Upper lobe of right lung (tissue), 1 donor: ENCODE results near the gene XRCC6. TPM values are rescaled to one million over a fixed set of nuclear protein-coding genes. Genes with fewer than 3 reads are reported as not detected.
A peak's percentile ranks its signal among the peaks of the same experiment; 100 is the strongest.

Experiments used
- ATAC-seq: fragments of 200-7000 bp; cut with Tn5 transposase; one replicate; pipeline ENCODE4 v1.9.1; 2020; ENCODE audit warnings: mild to moderate bottlenecking, moderate library complexity
- DNase-seq: peaks from one replicate; pipeline ENCODE4 v3.0.0-alpha.2; 2020
- H3K27ac ChIP-seq: fragments of 200-600 bp; one replicate; pipeline ENCODE4 v1.8.0; 2022
- H3K27me3 ChIP-seq: fragments of 200-600 bp; one replicate; pipeline ENCODE4 v1.8.0; 2022; ENCODE audit warnings: mild to moderate bottlenecking
- H3K36me3 ChIP-seq: fragments of 200-600 bp; one replicate; pipeline ENCODE4 v1.8.0; 2022
- H3K4me1 ChIP-seq: fragments of 200-600 bp; one replicate; pipeline ENCODE4 v1.8.0; 2022
- H3K4me3 ChIP-seq: fragments of 200-600 bp; one replicate; pipeline ENCODE4 v1.8.0; 2022; ENCODE audit warnings: mild to moderate bottlenecking
- H3K9me3 ChIP-seq: fragments of 200-600 bp; one replicate; pipeline ENCODE4 v1.8.0; 2022
- intact Hi-C: fragments of 100-400 bp; cut with DNase I; formaldehyde crosslinking; loops from one replicate; pipeline ENCODE4 v1.11.0; 2022
- total RNA-seq: library from RNA; stranded (reverse); fragmentation: NEBNext Ultra II Directional; extraction: Animal tissue kit (Norgen Biotek cat#: 25700); gene quantifications from one replicate; pipeline ENCODE4 v1.2.1, GENCODE V29; 2021
- TF ChIP-seq, protein P1 (sequence below): fragments of 200-600 bp; IDR thresholded peaks from one replicate; pipeline ENCODE4 v1.8.0; 2022; ENCODE audit warnings: antibody characterized with exemption
- donor health status: DM: no; HTN: yes; CAD: no; lungs with severe emphysema.

Gene XRCC6
- total RNA-seq, 1 donor from 2014 or later: 160 TPM

DNA sequence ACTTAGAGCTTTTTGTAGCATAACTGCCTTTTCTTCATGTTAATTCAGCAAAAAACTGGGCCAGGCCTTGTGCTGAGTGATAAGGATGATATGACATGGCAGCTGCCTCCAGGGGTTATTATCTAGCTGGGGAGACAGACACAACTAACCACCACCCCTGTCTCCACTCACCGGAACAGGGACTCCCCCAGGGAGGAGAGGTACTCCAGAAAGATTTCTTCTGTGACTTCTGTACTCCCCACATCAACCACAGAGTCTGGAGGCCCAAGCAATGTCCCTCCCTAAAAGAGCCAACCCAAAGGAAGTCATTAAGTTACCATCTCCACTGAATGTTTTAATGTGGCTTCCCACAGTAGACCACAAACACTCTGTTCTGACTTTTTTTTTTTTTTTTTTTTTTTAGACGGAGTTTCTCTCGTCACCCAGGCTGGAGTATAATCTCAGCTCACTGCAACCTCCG lies 17.2 kb upstream of the XRCC6 start:
- no peak for ATAC-seq
- TF ChIP-seq, protein P1, sequence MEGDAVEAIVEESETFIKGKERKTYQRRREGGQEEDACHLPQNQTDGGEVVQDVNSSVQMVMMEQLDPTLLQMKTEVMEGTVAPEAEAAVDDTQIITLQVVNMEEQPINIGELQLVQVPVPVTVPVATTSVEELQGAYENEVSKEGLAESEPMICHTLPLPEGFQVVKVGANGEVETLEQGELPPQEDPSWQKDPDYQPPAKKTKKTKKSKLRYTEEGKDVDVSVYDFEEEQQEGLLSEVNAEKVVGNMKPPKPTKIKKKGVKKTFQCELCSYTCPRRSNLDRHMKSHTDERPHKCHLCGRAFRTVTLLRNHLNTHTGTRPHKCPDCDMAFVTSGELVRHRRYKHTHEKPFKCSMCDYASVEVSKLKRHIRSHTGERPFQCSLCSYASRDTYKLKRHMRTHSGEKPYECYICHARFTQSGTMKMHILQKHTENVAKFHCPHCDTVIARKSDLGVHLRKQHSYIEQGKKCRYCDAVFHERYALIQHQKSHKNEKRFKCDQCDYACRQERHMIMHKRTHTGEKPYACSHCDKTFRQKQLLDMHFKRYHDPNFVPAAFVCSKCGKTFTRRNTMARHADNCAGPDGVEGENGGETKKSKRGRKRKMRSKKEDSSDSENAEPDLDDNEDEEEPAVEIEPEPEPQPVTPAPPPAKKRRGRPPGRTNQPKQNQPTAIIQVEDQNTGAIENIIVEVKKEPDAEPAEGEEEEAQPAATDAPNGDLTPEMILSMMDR: no peak
- Histone ChIP-seq H3K9me3 (no peaks in the 10 kb centered on the region), H3K36me3 (peaks cover 89% of the 10 kb centered on the region), H3K27ac (no peak overlapping the region), H3K4me1 (no peaks in the 10 kb centered on the region), H3K4me3 (no peak overlapping the region), H3K27me3 (no peaks in the 10 kb centered on the region)
- DNase-seq: no peak
- intact Hi-C loops: no loop called here

DNA sequence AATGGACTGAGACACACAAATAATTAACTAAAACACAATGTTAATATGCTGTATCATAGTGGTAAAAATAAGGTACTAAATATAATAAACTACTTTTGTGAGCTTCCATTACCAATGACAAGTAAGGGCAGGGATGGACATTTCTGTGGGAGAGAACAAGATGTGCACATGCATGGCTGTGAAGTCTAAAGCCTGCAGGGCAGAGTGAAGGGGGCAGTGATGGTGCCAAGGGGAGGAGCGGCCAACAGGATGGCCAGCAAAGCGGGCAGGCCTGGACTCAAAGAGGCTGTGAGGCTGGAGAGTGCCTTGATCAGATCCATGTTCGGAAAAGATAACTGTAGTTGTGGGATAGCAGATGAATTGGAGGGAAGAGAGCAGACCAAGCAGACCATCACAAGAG lies 12.7 kb upstream of the XRCC6 start:
- DNase-seq (no peak), ATAC-seq (no peak)
- H3K27ac ChIP-seq: no peak overlapping the region
- H3K36me3 ChIP-seq: peaks cover 48% of the 10 kb centered on the region
- TF ChIP-seq, protein P1: no peak
- no peaks in the 10 kb centered on the region for H3K9me3 ChIP-seq
- no peak overlapping the region for H3K4me3 ChIP-seq
- no peaks in the 10 kb centered on the region for H3K4me1 ChIP-seq
- H3K27me3 ChIP-seq: no peaks in the 10 kb centered on the region
- intact Hi-C loops: no loop called here

GRCh38 chr22:41612603-41613306 lies 8.3 kb upstream of the XRCC6 start:
- TF ChIP-seq, protein P1: no peak
- DNase-seq (peak; percentile 16), ATAC-seq (no peak)
- Histone ChIP-seq H3K4me3 (no peak overlapping the region), H3K9me3 (no peaks in the 10 kb centered on the region), H3K36me3 (peaks cover 9% of the 10 kb centered on the region), H3K27me3 (no peaks in the 10 kb centered on the region), H3K4me1 (no peaks in the 10 kb centered on the region), H3K27ac (no peak overlapping the region)
- intact Hi-C loops: no loop called here

- Histone ChIP-seq H3K27ac (no peak overlapping the region), H3K36me3 (peaks cover 2% of the 10 kb centered on the region), H3K27me3 (no peaks in the 10 kb centered on the region), H3K9me3 (no peaks in the 10 kb centered on the region), H3K4me3 (no peak overlapping the region), H3K4me1 (peaks cover 2% of the 10 kb centered on the region)
- no peak for ATAC-seq
- peak; percentile 2 for DNase-seq
- intact Hi-C loops: no loop called here
- TF ChIP-seq, protein P1: no peak
Measured at GRCh38 chr22:41613456-41613855, 7.6 kb upstream of the XRCC6 start.

DNA sequence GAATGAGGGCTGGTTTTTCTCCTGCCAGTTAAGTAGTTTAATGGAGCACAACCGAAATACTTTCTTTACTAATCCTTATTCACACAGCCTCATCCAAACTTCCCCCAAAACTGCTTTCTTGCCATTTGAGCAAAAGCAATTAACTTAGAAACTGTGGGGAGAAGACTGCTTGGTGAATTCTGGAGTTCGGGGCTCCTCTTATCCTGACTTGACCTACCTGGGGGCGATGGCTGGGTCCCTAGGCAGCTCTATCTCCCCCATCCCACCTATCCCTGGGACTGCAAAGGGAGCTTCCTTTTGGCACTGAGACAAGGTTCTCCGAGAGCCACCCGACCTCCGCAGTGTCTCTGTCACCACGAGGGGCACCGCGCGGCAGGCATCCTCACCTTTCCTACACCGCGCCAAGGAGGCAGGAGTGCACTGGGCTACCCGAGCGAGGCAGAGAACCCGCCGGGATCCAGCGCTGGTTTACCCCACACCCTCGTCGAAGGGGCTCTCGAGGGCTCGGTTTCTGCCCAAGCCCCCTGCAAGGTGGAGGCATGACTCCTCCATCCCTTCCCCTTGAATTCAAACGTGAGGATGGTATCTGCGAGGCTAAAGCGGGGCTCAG lies 1.0 kb upstream of the XRCC6 start:
- Histone ChIP-seq H3K36me3 (peaks cover 28% of the 10 kb centered on the region), H3K27ac (peak overlapping the region; percentile 94), H3K9me3 (no peaks in the 10 kb centered on the region), H3K4me3 (peak overlapping the region; percentile 90), H3K27me3 (no peaks in the 10 kb centered on the region), H3K4me1 (peaks cover 36% of the 10 kb centered on the region)
- intact Hi-C loops: no loop called here
- TF ChIP-seq, protein P1: no peak
- DNase-seq (peak; percentile 75), ATAC-seq (peak; percentile 35)
